Suppressor macrophage (primary cell): ENCODE data around the gene CSPG4.
A peak's percentile ranks its signal among the peaks of the same experiment; 100 is the strongest.
"Not testable (repeated sequence)": the region's sequence is repeated elsewhere in the genome, so short reads cannot be mapped to it uniquely, and the experiment has no call there.

Experiments
- DNase-seq, 4 experiments: peaks; one replicate each; pipeline ENCODE4 v3.0.0-alpha.2; 2020 to 2022

CSPG4 gene

GRCh38 chr15:75723847-75724660 is 11.4 kb upstream of the CSPG4 start:
- DNase-seq, result peak; percentile 89 to 94 (median 94)

GRCh38 chr15:75723171-75723846 is 10.7 kb upstream of the CSPG4 start:
- DNase-seq, result peak in 1 of 4 experiments; percentile 2

- DNase-seq, result no peak
Observed at GRCh38 chr15:75721923-75722870, 9.5 kb upstream of the CSPG4 start.

GRCh38 chr15:75721480-75721922 is 8.9 kb upstream of the CSPG4 start:
- no peak for DNase-seq

GRCh38 chr15:75720787-75721479 is 8.3 kb upstream of the CSPG4 start:
- peak; percentile 35 to 73 (median 52) for DNase-seq

GRCh38 chr15:75720297-75720696 is 7.6 kb upstream of the CSPG4 start:
- no peak for DNase-seq

- no peak for DNase-seq
Observed at GRCh38 chr15:75718328-75718727, 5.7 kb upstream of the CSPG4 start.

GRCh38 chr15:75717001-75717400 is 4.4 kb upstream of the CSPG4 start:
- DNase-seq, result not testable (repeated sequence)

- not testable (repeated sequence) for DNase-seq
Observed at GRCh38 chr15:75716249-75716950, 3.8 kb upstream of the CSPG4 start.

GRCh38 chr15:75715312-75715832 is 2.7 kb upstream of the CSPG4 start:
- DNase-seq, result not testable (repeated sequence)

GRCh38 chr15:75714195-75714594 is 1.5 kb upstream of the CSPG4 start:
- DNase-seq, result no peak

GRCh38 chr15:75713338-75713895 is 769 bp upstream of the CSPG4 start:
- no peak for DNase-seq

- DNase-seq, result peak in 3 of 4 experiments; percentile 38 to 43 (median 42)
Observed at GRCh38 chr15:75711495-75711894, 1.2 kb downstream of the CSPG4 start.

GRCh38 chr15:75710874-75711273 is 1.8 kb downstream of the CSPG4 start:
- DNase-seq, result peak in 3 of 4 experiments; percentile 52 to 69 (median 52)

- DNase-seq, result peak in 1 of 4 experiments; percentile 30
Observed at GRCh38 chr15:75709458-75709857, 3.2 kb downstream of the CSPG4 start.

GRCh38 chr15:75706682-75706954 is 6.0 kb downstream of the CSPG4 start:
- no peak for DNase-seq

- no peak for DNase-seq
Observed at GRCh38 chr15:75705854-75706681, 6.6 kb downstream of the CSPG4 start.

GRCh38 chr15:75705375-75705774 is 7.3 kb downstream of the CSPG4 start:
- not testable (repeated sequence) for DNase-seq

GRCh38 chr15:75704618-75705017 is 8.0 kb downstream of the CSPG4 start:
- DNase-seq, result no peak

- DNase-seq, result no peak
Observed at GRCh38 chr15:75704263-75704615, 8.4 kb downstream of the CSPG4 start.
